HepG2 (cell line): ENCODE measurements around the gene PSKH1. TPM values are rescaled to one million over a fixed set of nuclear protein-coding genes. Genes with fewer than 3 reads are reported as not detected.

Experiments
- ASH2L ChIP-seq: fragments of 300-600, 200-600 bp; sonication (generic); IDR thresholded peaks from 2 replicates; pipeline ENCODE4 v1.7.0; 2017; ENCODE audit warnings: low read depth, mild to moderate bottlenecking, moderate library complexity, mixed read lengths, low read length; ENCODE audit not compliant: insufficient read length
- CBX5 ChIP-seq: sonication (generic); formaldehyde crosslinking; IDR thresholded peaks from 2 replicates; pipeline ENCODE4 v1.4.0; 2020; ENCODE audit warnings: missing genetic modification reagents, borderline replicate concordance
- FOXP4 ChIP-seq: sonication (generic); formaldehyde crosslinking; IDR thresholded peaks from 2 replicates; pipeline ENCODE4 v1.4.0; 2020; ENCODE audit warnings: missing genetic modification reagents
- GATAD1 ChIP-seq: IDR thresholded peaks from 2 replicates; pipeline ENCODE4 v1.6.1; 2016; ENCODE audit warnings: missing genetic modification reagents, missing compliant biosample characterization
- HINFP ChIP-seq: sonication (generic); formaldehyde crosslinking; IDR thresholded peaks from 2 replicates; pipeline ENCODE4 v1.4.0; 2020; ENCODE audit warnings: low read depth, mild to moderate bottlenecking, missing genetic modification reagents
- IKZF1 ChIP-seq: fragments of 450-650 bp; IDR thresholded peaks from 2 replicates; pipeline ENCODE4 v1.7.1; 2016
- ISL2 ChIP-seq: sonication (generic); formaldehyde crosslinking; IDR thresholded peaks from 2 replicates; pipeline ENCODE4 v1.5.0; 2020; ENCODE audit warnings: missing genetic modification reagents
- SPEN ChIP-seq: sonication (generic); formaldehyde crosslinking; IDR thresholded peaks from 2 replicates; pipeline ENCODE4 v1.5.1; 2020; ENCODE audit warnings: low read depth, mild to moderate bottlenecking, missing genetic modification reagents
- ZBTB33 ChIP-seq: sonication (generic); formaldehyde crosslinking; IDR thresholded peaks from 2 replicates; pipeline ENCODE4 v1.4.0; 2020; ENCODE audit warnings: missing genetic modification reagents
- ZBTB39 ChIP-seq: sonication (generic); formaldehyde crosslinking; IDR thresholded peaks from 2 replicates; pipeline ENCODE4 v1.5.0; 2020; ENCODE audit warnings: missing genetic modification reagents
- ZNF17 ChIP-seq: sonication (generic); formaldehyde crosslinking; IDR thresholded peaks from 2 replicates; pipeline ENCODE4 v1.5.0; 2020; ENCODE audit warnings: mild to moderate bottlenecking, missing genetic modification reagents
- ZNF18 ChIP-seq: sonication (generic); formaldehyde crosslinking; IDR thresholded peaks from 2 replicates; pipeline ENCODE4 v1.8.0; 2022; ENCODE audit warnings: mild to moderate bottlenecking, missing genetic modification reagents; ENCODE audit not compliant: insufficient replicate concordance
- ZNF281 ChIP-seq: sonication (generic); formaldehyde crosslinking; IDR thresholded peaks from 2 replicates; pipeline ENCODE4 v1.4.0; 2020; ENCODE audit warnings: missing genetic modification reagents, borderline replicate concordance
- ZNF776 ChIP-seq: sonication (generic); formaldehyde crosslinking; IDR thresholded peaks from 2 replicates; pipeline ENCODE4 v1.4.0; 2020; ENCODE audit warnings: mild to moderate bottlenecking, missing genetic modification reagents
- polyA plus RNA-seq, 8 experiments: library from polyadenylated mRNA; depleted of rRNA in 3 of 8; stranded (reverse) in 7 of 8; unstranded in 1 of 8; fragments of >200 nt; fragmentation: Illumina TruSeq in 4 of 8; extraction: Trizol in 4 of 8; gene quantifications; 2 replicates each; pipeline versions ENCODE4 v1.2.1 to v1.2.3, GENCODE V29; 2011 to 2016; ENCODE audit warnings: low read depth in 4 of 8, missing spikeins in 1 of 8, mixed read lengths in 1 of 8; ENCODE audit not compliant: insufficient read depth in 1 of 8
- total RNA-seq, 5 experiments: library from RNA; depleted of rRNA; stranded (reverse); fragments of >200 nt; fragmentation: Illumina TruSeq; extraction: Trizol; gene quantifications; 2 replicates each; pipeline ENCODE4 v1.2.3, GENCODE V29; 2016; ENCODE audit warnings: low read depth in 1 of 5

The PSKH1 gene
- total and polyA plus RNA-seq, 2 of the 13 experiments (the other 11 are each of a cell fraction or from before 2014, with no cell fraction given), result 8.4 to 19.1 TPM

- TF ChIP-seq ZNF281 (CRISPR knock-in tag) (0 out of 2 replicates have a peak, but pooled peaks have one; percentile 20), GATAD1 (no peak), ZBTB33 (CRISPR knock-in tag) (no peak), ZNF18 (CRISPR knock-in tag) (no peak), ZBTB39 (CRISPR knock-in tag) (peak; percentile 71; the same call in 1 of the 2 replicates), IKZF1 (no peak), CBX5 (no peak), ISL2 (CRISPR knock-in tag) (no peak; the same call in 1 of the 2 replicates), HINFP (CRISPR knock-in tag) (no peak; the same call in 1 of the 2 replicates), ZNF776 (CRISPR knock-in tag) (peak; percentile 10; the same call in 1 of the 2 replicates), ASH2L (peak; percentile 77), SPEN (CRISPR knock-in tag) (no peak), FOXP4 (no peak), ZNF17 (CRISPR knock-in tag) (0 out of 2 replicates have a peak, but pooled peaks have one; percentile 45)
Measured at GRCh38 chr16:67936124-67936879, 43.2 kb downstream of the PSKH1 start, which contains the start of gene PSMB10 (continued).
